ENCODE results near the gene TCF25.
"Not testable (repeated sequence)": the region's sequence is repeated elsewhere in the genome, so short reads cannot be mapped to it uniquely, and the experiment has no call there.

Gene TCF25

DNA sequence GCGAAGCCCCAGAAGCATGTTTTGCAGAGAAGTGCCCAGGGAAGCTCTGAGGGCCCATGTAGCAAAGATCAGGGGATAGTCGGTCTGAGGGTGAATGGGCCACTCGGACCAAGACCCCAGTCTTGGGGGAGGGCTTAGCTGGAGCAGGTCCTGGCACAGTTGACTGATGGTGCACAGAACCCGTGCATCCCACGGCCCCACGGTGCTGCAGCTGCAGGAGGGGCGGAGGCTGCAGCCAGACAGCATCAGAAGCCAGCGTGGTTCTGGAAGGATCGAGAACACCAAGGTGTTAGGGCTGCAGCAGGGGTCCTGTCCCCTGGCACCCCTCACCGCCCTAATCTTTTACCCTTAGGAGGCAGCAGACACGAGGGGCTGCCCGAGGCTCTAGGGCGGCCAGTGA is 38.8 kb downstream of the TCF25 start:
- no peaks in the 10 kb centered on the region for H3K27me3 ChIP-seq (ENCODE audit: insufficient read depth, low read length, poor library complexity)

DNA sequence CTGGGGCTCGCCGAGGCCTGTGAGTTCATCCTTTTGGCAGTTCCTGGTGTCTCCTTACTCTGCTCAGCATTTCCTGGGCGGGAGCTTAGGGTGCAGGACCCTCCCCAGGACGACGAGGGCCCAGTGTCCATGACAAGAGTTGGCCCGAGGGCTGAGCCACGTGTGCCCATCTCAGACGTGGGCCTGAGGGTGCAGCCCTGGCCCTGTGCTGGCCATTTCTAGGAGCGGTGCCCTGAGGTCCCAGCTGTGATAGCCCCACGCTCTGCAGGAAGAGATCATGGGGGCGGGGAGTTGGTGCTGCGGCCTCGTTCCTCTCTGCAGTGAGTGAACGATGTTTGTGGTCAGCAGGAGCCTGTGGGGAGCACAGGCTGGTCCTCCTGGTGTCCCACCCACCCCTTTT is 39.2 kb downstream of the TCF25 start:
- Histone ChIP-seq H3K18ac (ENCODE audit: low read length) (no peak overlapping the region), H3K4ac (ENCODE audit: low read depth, low read length) (no peak overlapping the region), H4K5ac (ENCODE audit: low read length) (no peak overlapping the region), H3K4me1 (ENCODE audit: control insufficient read depth, low read depth, low read length) (peaks cover 2% of the 10 kb centered on the region), H3K36me3 (ENCODE audit: control insufficient read depth, insufficient read depth, low read length) (peaks cover 8% of the 10 kb centered on the region), H2BK120ac (ENCODE audit: low read depth, low read length) (no peak overlapping the region), H3K56ac (ENCODE audit: low read length) (no peak overlapping the region), H3K79me2 (ENCODE audit: control insufficient read depth, insufficient read depth, low read length) (no peaks in the 10 kb centered on the region), H4K8ac (ENCODE audit: low read depth, low read length) (no peak overlapping the region), H2AK5ac (ENCODE audit: low read length) (no peak overlapping the region), H3K79me1 (ENCODE audit: low read length) (no peaks in the 10 kb centered on the region), H2BK5ac (ENCODE audit: low read length) (no peak overlapping the region), H3K4me2 (ENCODE audit: low read length) (no peak overlapping the region), H3K27me3 (ENCODE audit: insufficient read depth, low read length, poor library complexity) (no peaks in the 10 kb centered on the region), H3K27ac (ENCODE audit: low read depth, low read length) (no peak overlapping the region), H3K4me3 (ENCODE audit: low read length) (no peak overlapping the region), H3K9ac (ENCODE audit: low read length) (no peak overlapping the region), H2BK15ac (replicated peaks; ENCODE audit: low read depth) (no peak overlapping the region), H3K23ac (ENCODE audit: low read length) (no peak overlapping the region)
- DNase-seq = no peak
- no CpG with 5 or more reads among the region's 14 CpGs for WGBS (ENCODE audit: extremely low coverage, insufficient coverage, low lambda C conversion rate)

More for the DNA sequence above, 38.8 kb downstream of the TCF25 start:
- Histone ChIP-seq H2BK15ac (replicated peaks; ENCODE audit: low read depth) (no peak overlapping the region), H3K23ac (ENCODE audit: low read length) (no peak overlapping the region), H4K5ac (ENCODE audit: low read length) (no peak overlapping the region), H3K18ac (ENCODE audit: low read length) (no peak overlapping the region), H2BK120ac (ENCODE audit: low read depth, low read length) (no peak overlapping the region), H3K4me1 (ENCODE audit: control insufficient read depth, low read depth, low read length) (no peaks in the 10 kb centered on the region), H3K36me3 (ENCODE audit: control insufficient read depth, insufficient read depth, low read length) (peaks cover 8% of the 10 kb centered on the region), H3K56ac (ENCODE audit: low read length) (no peak overlapping the region), H4K8ac (ENCODE audit: low read depth, low read length) (no peak overlapping the region), H3K4me2 (ENCODE audit: low read length) (no peak overlapping the region), H2BK5ac (ENCODE audit: low read length) (no peak overlapping the region), H3K27ac (ENCODE audit: low read depth, low read length) (no peak overlapping the region), H3K4me3 (ENCODE audit: low read length) (no peak overlapping the region), H3K4ac (ENCODE audit: low read depth, low read length) (no peak overlapping the region), H3K9ac (ENCODE audit: low read length) (no peak overlapping the region), H3K79me1 (ENCODE audit: low read length) (no peaks in the 10 kb centered on the region), H3K79me2 (ENCODE audit: control insufficient read depth, insufficient read depth, low read length) (no peaks in the 10 kb centered on the region), H2AK5ac (ENCODE audit: low read length) (no peak overlapping the region)
- no CpG with 5 or more reads among the region's 13 CpGs for WGBS (ENCODE audit: extremely low coverage, insufficient coverage, low lambda C conversion rate)
- no peak for DNase-seq

DNA sequence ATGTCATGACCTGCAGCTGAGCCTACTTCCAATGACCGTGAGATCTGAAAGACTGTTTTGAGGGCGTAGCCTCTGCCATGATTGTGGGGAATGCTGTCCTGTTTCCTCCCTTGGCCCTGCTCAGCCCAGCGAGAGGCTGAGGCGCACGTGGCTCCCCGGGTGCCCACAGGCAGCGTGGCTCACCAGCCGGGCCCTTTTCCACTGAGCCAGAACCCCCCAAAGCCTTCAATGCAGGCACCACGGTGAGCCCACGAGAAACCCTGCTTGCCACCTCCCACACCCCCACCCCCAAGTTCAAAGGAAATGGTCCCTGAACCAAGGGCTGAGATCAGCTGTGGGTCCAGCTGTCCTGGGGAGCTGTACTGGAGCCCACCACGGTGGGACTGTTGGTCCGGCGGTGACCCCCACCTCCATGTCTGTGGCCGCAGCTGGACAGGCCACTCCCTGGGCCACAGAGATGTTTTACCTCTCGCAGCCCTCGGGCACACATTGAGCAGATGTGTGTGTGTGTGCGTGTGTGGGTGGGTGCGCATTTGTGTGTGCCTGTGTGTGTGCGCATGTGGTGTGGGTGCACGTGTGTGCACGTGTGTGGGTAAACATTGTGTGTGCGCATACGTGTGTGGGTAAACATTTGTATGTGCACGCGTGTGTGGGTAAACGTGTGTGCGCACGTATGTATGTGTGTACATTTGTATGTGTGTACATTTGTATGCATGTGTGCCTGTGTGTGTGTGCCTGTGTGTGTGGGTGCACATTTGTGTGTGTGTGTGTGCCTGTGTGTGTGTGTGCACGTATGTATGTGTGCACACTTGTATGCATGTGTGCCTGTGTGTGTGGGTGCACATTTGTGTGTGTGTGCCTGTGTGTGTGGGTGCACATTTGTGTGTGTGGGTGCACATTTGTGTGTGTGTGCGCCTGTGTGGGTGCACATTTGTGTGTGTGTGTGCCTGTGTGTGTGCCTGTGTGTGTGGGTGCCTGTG is 40.3 kb downstream of the TCF25 start:
- H3K4me1 ChIP-seq (ENCODE audit: control insufficient read depth, low read depth, low read length) = peaks cover 2% of the 10 kb centered on the region
- H2BK5ac ChIP-seq (ENCODE audit: low read length) = no peak overlapping the region
- WGBS (ENCODE audit: extremely low coverage, insufficient coverage, low lambda C conversion rate) = no CpG with 5 or more reads among the region's 30 CpGs
- H2AK5ac ChIP-seq (ENCODE audit: low read length) = no peak overlapping the region
- H4K8ac ChIP-seq (ENCODE audit: low read depth, low read length) = no peak overlapping the region
- H3K56ac ChIP-seq (ENCODE audit: low read length) = no peak overlapping the region
- H3K4me2 ChIP-seq (ENCODE audit: low read length) = no peak overlapping the region
- no peak overlapping the region for H3K18ac ChIP-seq (ENCODE audit: low read length)
- DNase-seq = no peak
- H3K27me3 ChIP-seq (ENCODE audit: insufficient read depth, low read length, poor library complexity) = no peaks in the 10 kb centered on the region
- H3K36me3 ChIP-seq (ENCODE audit: control insufficient read depth, insufficient read depth, low read length) = peaks cover 7% of the 10 kb centered on the region
- no peak overlapping the region for H2BK120ac ChIP-seq (ENCODE audit: low read depth, low read length)
- H3K4ac ChIP-seq (ENCODE audit: low read depth, low read length) = no peak overlapping the region
- no peak overlapping the region for H3K23ac ChIP-seq (ENCODE audit: low read length)
- no peaks in the 10 kb centered on the region for H3K79me2 ChIP-seq (ENCODE audit: control insufficient read depth, insufficient read depth, low read length)
- H3K4me3 ChIP-seq (ENCODE audit: low read length) = no peak overlapping the region
- no peak overlapping the region for H3K9ac ChIP-seq (ENCODE audit: low read length)
- H3K27ac ChIP-seq (ENCODE audit: low read depth, low read length) = no peak overlapping the region
- H3K79me1 ChIP-seq (ENCODE audit: low read length) = no peaks in the 10 kb centered on the region
- H4K5ac ChIP-seq (ENCODE audit: low read length) = no peak overlapping the region
- no peak overlapping the region for H2BK15ac ChIP-seq (replicated peaks; ENCODE audit: low read depth)

DNA sequence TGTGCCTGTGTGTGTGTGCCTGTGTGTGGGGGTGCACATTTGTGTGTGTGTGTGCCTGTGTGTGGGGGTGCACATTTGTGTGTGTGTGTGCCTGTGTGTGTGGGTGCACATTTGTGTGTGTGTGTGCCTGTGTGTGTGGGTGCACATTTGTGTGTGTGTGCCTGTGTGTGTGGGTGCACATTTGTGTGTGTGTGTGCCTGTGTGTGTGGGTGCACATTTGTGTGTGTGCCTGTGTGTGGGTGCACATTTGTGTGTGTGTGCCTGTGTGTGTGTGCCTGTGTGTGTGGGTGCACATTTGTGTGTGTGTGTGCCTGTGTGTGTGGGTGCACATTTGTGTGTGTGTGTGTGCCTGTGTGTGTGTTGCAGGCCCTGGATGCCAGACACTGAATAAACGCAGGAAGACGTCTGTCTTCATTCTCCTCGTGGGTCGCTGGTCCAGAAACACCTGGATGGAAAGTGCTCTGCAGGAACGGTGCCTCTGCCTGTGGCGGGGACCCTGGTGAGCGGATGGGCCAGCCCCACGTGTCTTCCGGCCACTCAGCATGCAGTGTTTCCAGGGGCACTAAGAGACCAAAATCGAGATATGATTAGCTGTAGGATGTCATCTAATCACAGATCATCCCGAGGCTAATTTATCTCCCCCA is 41.4 kb downstream of the TCF25 start:
- H2AK5ac ChIP-seq (ENCODE audit: low read length); H3K27me3 ChIP-seq (ENCODE audit: insufficient read depth, low read length, poor library complexity); H3K23ac ChIP-seq (ENCODE audit: low read length); H3K79me1 ChIP-seq (ENCODE audit: low read length); H3K79me2 ChIP-seq (ENCODE audit: control insufficient read depth, insufficient read depth, low read length); H4K5ac ChIP-seq (ENCODE audit: low read length); H3K36me3 ChIP-seq (ENCODE audit: control insufficient read depth, insufficient read depth, low read length); H2BK120ac ChIP-seq (ENCODE audit: low read depth, low read length); H3K18ac ChIP-seq (ENCODE audit: low read length); H3K4me1 ChIP-seq (ENCODE audit: control insufficient read depth, low read depth, low read length); H3K27ac ChIP-seq (ENCODE audit: low read depth, low read length); H3K9ac ChIP-seq (ENCODE audit: low read length); H4K8ac ChIP-seq (ENCODE audit: low read depth, low read length); H2BK15ac ChIP-seq (replicated peaks; ENCODE audit: low read depth); H3K4me3 ChIP-seq (ENCODE audit: low read length); H3K4ac ChIP-seq (ENCODE audit: low read depth, low read length); H3K4me2 ChIP-seq (ENCODE audit: low read length); H2BK5ac ChIP-seq (ENCODE audit: low read length); H3K56ac ChIP-seq (ENCODE audit: low read length); DNase-seq: not testable (repeated sequence)
- no CpG with 5 or more reads among the region's 11 CpGs for WGBS (ENCODE audit: extremely low coverage, insufficient coverage, low lambda C conversion rate)

DNA sequence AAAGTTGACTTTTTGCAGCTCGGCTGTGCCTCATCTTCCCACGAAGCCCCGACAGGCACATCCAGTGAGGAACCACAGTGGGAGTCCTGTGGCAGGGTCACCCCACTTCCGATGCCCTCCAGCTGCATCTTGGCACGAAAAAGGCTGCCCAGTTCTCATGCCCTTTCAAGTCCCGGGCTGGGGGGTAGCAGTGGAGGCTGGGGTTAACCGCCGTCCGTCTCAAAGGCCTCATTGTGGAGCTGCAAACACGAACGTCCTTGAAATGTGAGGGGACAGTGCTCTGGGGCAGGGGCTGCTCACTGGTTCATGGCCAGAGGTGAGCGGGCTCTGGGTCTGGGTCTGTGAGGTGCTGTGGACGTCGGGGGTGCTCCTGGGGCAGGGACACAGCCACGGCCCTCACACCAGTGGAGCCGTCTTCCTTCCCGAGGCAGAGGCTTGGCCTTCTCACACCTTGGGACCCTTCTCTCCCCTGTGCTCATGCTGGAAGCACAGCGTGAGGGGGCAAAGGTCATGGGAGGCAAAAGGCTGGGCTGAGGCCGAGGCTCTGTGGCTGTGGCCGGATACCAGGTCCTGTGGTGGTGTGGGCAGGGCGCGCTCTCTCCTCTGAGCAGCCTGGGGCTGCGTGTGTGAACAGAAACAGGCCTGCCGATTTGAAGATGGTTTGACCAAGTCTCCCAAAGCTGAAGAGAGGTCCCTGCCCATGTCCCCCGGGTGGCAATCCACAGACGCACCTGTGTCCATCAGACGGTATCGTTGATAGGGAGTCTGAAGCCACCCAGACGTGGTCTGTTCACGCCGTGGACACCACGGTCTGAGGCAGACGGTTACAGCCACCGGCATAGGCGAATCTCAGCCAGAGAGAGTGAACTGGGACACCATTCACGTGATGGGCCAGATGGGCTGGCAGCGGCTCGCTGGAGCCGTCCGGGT is 42.2 kb downstream of the TCF25 start:
- no peak overlapping the region for H3K23ac ChIP-seq (ENCODE audit: low read length)
- no peaks in the 10 kb centered on the region for H3K79me1 ChIP-seq (ENCODE audit: low read length)
- no peak overlapping the region for H2AK5ac ChIP-seq (ENCODE audit: low read length)
- no peaks in the 10 kb centered on the region for H3K79me2 ChIP-seq (ENCODE audit: control insufficient read depth, insufficient read depth, low read length)
- peaks cover 6% of the 10 kb centered on the region for H3K4me1 ChIP-seq (ENCODE audit: control insufficient read depth, low read depth, low read length)
- no peaks in the 10 kb centered on the region for H3K27me3 ChIP-seq (ENCODE audit: insufficient read depth, low read length, poor library complexity)
- H3K9ac ChIP-seq (ENCODE audit: low read length) = no peak overlapping the region
- no peak overlapping the region for H3K27ac ChIP-seq (ENCODE audit: low read depth, low read length)
- no peak overlapping the region for H3K56ac ChIP-seq (ENCODE audit: low read length)
- H2BK120ac ChIP-seq (ENCODE audit: low read depth, low read length) = no peak overlapping the region
- WGBS (ENCODE audit: extremely low coverage, insufficient coverage, low lambda C conversion rate) = no CpG with 5 or more reads among the region's 40 CpGs
- no peak overlapping the region for H3K4me3 ChIP-seq (ENCODE audit: low read length)
- no peak overlapping the region for H3K18ac ChIP-seq (ENCODE audit: low read length)
- H4K5ac ChIP-seq (ENCODE audit: low read length) = no peak overlapping the region
- H3K4me2 ChIP-seq (ENCODE audit: low read length) = no peak overlapping the region
- H2BK15ac ChIP-seq (replicated peaks; ENCODE audit: low read depth) = no peak overlapping the region
- H2BK5ac ChIP-seq (ENCODE audit: low read length) = no peak overlapping the region
- H4K8ac ChIP-seq (ENCODE audit: low read depth, low read length) = no peak overlapping the region
- no peak overlapping the region for H3K4ac ChIP-seq (ENCODE audit: low read depth, low read length)
- no peak for DNase-seq
- peaks cover 4% of the 10 kb centered on the region for H3K36me3 ChIP-seq (ENCODE audit: control insufficient read depth, insufficient read depth, low read length)
